Activated CD8-positive, alpha-beta memory T cell treated with anti-CD3 and anti-CD28 coated beads for 36 hours (primary cell): ENCODE results near the gene NT5DC3. TPM values are rescaled to one million over a fixed set of nuclear protein-coding genes. Genes with fewer than 3 reads are reported as not detected.

Experiments
- CTCF ChIA-PET: fragments of 350-600 bp; sonication (Branson Sonifier 250); formaldehyde crosslinking; loops from one replicate; lab custom pipeline; 2021; ENCODE audit warnings: antibody characterized with exemption; lab: Charles Lee
- POLR2A ChIA-PET: fragments of 350-600 bp; sonication (Branson Sonifier 250); formaldehyde crosslinking; loops from one replicate; lab custom pipeline; 2021; ENCODE audit warnings: antibody characterized with exemption; lab: Charles Lee
- total RNA-seq, 2 experiments: library from RNA; stranded (reverse); gene quantifications; one replicate each; pipeline ENCODE4 v1.2.3, GENCODE V29; 2021

The NT5DC3 gene
- total RNA-seq, 2 experiments from 2014 or later = 12.3 to 12.7 TPM

GRCh38 chr12:103858953-103859601 is 18.0 kb upstream of the NT5DC3 start:
- ChIA-PET CTCF (no interaction called here), POLR2A (no interaction called here)

- POLR2A ChIA-PET = no interaction called here
- CTCF ChIA-PET = no interaction called here
Measured at GRCh38 chr12:103858335-103858734, 17.3 kb upstream of the NT5DC3 start.

- ChIA-PET CTCF (no interaction called here), POLR2A (no interaction called here)
Measured at GRCh38 chr12:103857164-103857563, 16.1 kb upstream of the NT5DC3 start.

- ChIA-PET CTCF (no interaction called here), POLR2A (no interaction called here)
Measured at GRCh38 chr12:103855896-103856657, 15.0 kb upstream of the NT5DC3 start.

- ChIA-PET CTCF (no interaction called here), POLR2A (no interaction called here)
Measured at GRCh38 chr12:103855036-103855712, 14.1 kb upstream of the NT5DC3 start.

- ChIA-PET POLR2A (no interaction called here), CTCF (no interaction called here)
Measured at GRCh38 chr12:103854372-103854973, 13.4 kb upstream of the NT5DC3 start.

GRCh38 chr12:103852498-103852997 is 11.5 kb upstream of the NT5DC3 start:
- CTCF ChIA-PET = no interaction called here
- POLR2A ChIA-PET = no interaction called here

- POLR2A ChIA-PET = no interaction called here
- CTCF ChIA-PET = no interaction called here
Measured at GRCh38 chr12:103851127-103851526, 10.1 kb upstream of the NT5DC3 start.

- CTCF ChIA-PET = interaction anchor here (1.1 kb wide), 1 partner anchor 9 kb away, joined by 4 read pairs; no protein-coding TSS in a partner anchor
- POLR2A ChIA-PET = no interaction called here
Measured at GRCh38 chr12:103850429-103850828, 9.4 kb upstream of the NT5DC3 start.

- ChIA-PET CTCF (no interaction called here), POLR2A (no interaction called here)
Measured at GRCh38 chr12:103848917-103849491, 8.0 kb upstream of the NT5DC3 start.

GRCh38 chr12:103848143-103848542 is 7.1 kb upstream of the NT5DC3 start:
- ChIA-PET CTCF (no interaction called here), POLR2A (no interaction called here)

GRCh38 chr12:103846415-103846814 is 5.4 kb upstream of the NT5DC3 start:
- CTCF ChIA-PET = no interaction called here

GRCh38 chr12:103844305-103844704 is 3.3 kb upstream of the NT5DC3 start:
- POLR2A ChIA-PET = no interaction called here
- CTCF ChIA-PET = no interaction called here

More at GRCh38 chr12:103846415-103846814, 5.4 kb upstream of the NT5DC3 start:
- POLR2A ChIA-PET = no interaction called here

GRCh38 chr12:103841690-103842584 is 903 bp upstream of the NT5DC3 start:
- CTCF ChIA-PET = interaction anchor here (0.8 kb wide), 1 partner anchor 8 kb away, joined by 4 read pairs; no protein-coding TSS in a partner anchor
- POLR2A ChIA-PET = interaction anchor here (0.6 to 1.8 kb wide), 4 partner anchors 88 to 296 kb away, joined by 3 to 5 read pairs (median 4); partner anchors contain the start of genes NFYB and TDG

GRCh38 chr12:103840462-103840875 is 565 bp downstream of the NT5DC3 start:
- ChIA-PET CTCF (interaction anchor here (0.6 kb wide), 1 partner anchor 125 kb away, joined by 3 read pairs; the partner anchor contains the start of gene TDG), POLR2A (interaction anchor here (1.2 to 1.8 kb wide), 2 partner anchors 126 to 297 kb away, joined by 4 read pairs; partner anchors contain the start of genes NFYB and TDG)

- ChIA-PET POLR2A (interaction anchor here (1.8 kb wide), 1 partner anchor 298 kb away, joined by 4 read pairs; the partner anchor contains the start of gene NFYB), CTCF (no interaction called here)
Measured at GRCh38 chr12:103839609-103840461, 1.2 kb downstream of the NT5DC3 start.

GRCh38 chr12:103839103-103839502 is 1.9 kb downstream of the NT5DC3 start:
- CTCF ChIA-PET = no interaction called here
- POLR2A ChIA-PET = no interaction called here
